ENCODE results near the gene PCCA.

Gene PCCA

GRCh38 chr13:100543872-100544602, 455.1 kb downstream of the PCCA start:
- Histone ChIP-seq H3K4me3 (no peak overlapping the region), H3K36me3 (peaks cover 0 to 4% (median 0%) of the 10 kb centered on the region in 3 donors), H3K9me3 (no peaks in the 10 kb centered on the region), H3K4me1 (peaks cover 0 to 14% (median 10%) of the 10 kb centered on the region in 4 donors), H3K27me3 (no peaks in the 10 kb centered on the region), H3K27ac (no peak overlapping the region)
- DNase-seq: peak in 1 of 2 donors; percentile 62
- intact Hi-C loops (cut with DNase I; ENCODE audit: low total_unique reads): no loop called here
- no peak for TF ChIP-seq CTCF (IDR thresholded peaks at IDR 0.05)

DNA sequence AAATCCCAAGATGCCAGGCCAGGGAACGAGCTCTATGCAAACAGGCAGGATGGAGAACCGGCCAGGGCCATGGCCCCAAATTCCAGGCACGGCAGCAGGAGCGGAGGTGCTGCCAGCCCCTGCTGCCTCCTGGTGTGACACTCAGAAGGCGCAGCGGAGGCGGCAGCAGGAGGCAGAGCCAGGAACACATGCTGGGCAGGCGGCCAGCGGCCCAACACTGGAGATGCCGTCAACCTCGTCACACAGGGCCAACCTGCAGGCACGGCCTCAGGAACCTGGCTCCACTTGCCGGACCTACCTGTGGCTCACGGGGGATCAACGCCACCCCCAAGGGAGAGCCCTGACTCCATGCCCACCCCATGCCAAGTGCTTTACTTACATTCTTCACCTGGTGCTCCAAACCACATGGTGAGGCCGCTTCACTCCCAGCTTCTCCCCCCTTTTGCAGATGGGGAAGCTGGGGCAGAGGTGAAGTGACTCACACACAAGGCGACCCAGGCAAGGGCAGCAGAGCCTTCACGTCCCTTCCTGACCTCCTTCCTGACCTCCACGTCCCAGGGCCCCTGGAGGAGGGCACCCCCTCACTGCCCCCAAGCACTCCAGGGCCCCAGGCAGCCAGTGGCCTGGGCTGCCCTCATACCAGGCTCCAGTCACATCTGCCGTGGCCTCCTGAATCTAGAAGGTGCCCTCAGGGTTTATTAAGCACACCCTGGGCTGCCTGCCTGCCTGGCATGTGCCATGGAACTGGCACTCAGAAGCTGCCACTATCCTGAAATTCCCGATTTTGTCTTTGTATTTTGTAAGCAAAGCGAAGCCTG, 456.2 kb downstream of the PCCA start:
- DNase-seq: peak in 1 of 2 donors; percentile 67

DNA sequence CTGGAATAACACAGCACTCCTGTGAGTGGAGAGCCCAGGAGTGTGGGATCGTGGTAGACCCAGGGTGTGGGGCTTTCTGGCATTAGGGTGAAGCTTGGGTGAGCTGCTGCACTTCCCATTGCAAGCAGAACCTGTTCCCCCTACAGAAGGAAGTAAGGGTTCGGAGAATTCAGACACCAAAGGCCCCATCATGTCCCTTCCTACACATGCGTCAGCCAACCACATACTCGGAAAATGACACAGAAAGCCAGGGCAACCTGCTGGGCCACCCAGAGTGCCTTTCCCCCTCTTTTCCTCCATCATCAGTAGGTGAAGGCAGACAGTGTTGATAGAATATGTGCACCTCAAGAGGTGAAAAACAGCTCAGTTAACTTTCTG, 456.8 kb downstream of the PCCA start:
- DNase-seq: no peak
- intact Hi-C loops (cut with DNase I; ENCODE audit: low total_unique reads): no loop called here
- Histone ChIP-seq H3K4me1 (peaks cover 0 to 14% (median 10%) of the 10 kb centered on the region in 4 donors), H3K27me3 (no peaks in the 10 kb centered on the region), H3K4me3 (no peak overlapping the region), H3K36me3 (no peaks in the 10 kb centered on the region), H3K9me3 (no peaks in the 10 kb centered on the region), H3K27ac (no peak overlapping the region)
- TF ChIP-seq CTCF (IDR thresholded peaks at IDR 0.05): no peak

More for the DNA sequence above, 456.2 kb downstream of the PCCA start:
- no peaks in the 10 kb centered on the region for H3K9me3 ChIP-seq
- intact Hi-C loops (cut with DNase I; ENCODE audit: low total_unique reads): no loop called here
- H3K27me3 ChIP-seq: no peaks in the 10 kb centered on the region
- no peak for TF ChIP-seq CTCF (IDR thresholded peaks at IDR 0.05)
- peaks cover 0 to 14% (median 10%) of the 10 kb centered on the region in 4 donors for H3K4me1 ChIP-seq
- H3K36me3 ChIP-seq: no peaks in the 10 kb centered on the region
- H3K4me3 ChIP-seq: no peak overlapping the region
- no peak overlapping the region for H3K27ac ChIP-seq

DNA sequence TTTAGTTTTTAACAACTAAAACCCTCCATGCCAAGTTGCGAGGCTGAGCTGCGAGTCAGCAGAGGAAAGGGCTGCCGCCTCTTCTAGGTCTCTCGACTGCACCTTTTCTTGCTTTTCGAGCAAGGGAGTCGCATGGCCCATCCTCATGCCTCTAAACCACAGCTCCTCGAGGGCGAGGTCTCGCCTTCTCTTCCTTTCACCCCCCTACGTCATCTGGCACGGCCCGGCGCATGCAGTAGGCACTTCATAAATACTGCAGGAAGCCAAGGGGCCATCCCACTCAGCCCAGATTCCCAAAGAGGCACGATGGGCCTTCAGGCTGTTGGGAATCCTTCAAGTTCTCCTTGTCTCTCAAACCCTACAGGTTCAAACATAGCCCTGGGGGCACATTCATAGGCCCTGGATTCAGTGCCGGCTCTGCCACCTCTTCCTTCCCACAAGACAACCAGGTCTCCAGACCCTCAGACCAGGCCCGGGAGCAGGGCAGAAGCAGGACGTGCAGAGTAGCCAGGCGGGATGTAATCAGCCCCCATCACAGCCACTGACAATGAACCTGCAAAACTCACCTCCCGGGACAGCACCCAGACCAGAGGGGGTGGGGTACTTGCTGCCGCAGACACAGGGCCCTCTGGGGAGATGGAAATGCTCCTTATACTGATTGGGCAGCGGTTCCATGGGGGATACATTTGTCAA, 458.0 kb downstream of the PCCA start:
- no peaks in the 10 kb centered on the region for H3K9me3 ChIP-seq
- no peak overlapping the region for H3K4me3 ChIP-seq
- H3K27ac ChIP-seq: peak overlapping the region in 1 of 2 donors; percentile 63
- intact Hi-C loops (cut with DNase I; ENCODE audit: low total_unique reads): no loop called here
- H3K4me1 ChIP-seq: peaks cover 0 to 14% (median 10%) of the 10 kb centered on the region in 4 donors
- H3K27me3 ChIP-seq: no peaks in the 10 kb centered on the region
- no peak for TF ChIP-seq CTCF (IDR thresholded peaks at IDR 0.05)
- no peaks in the 10 kb centered on the region for H3K36me3 ChIP-seq
- DNase-seq: peak in 1 of 2 donors; percentile 60

- peak overlapping the region; percentile 61 to 63 for H3K27ac ChIP-seq
- intact Hi-C loops (cut with DNase I; ENCODE audit: low total_unique reads): no loop called here
Observed at GRCh38 chr13:100547791-100548201, 458.9 kb downstream of the PCCA start.

More at GRCh38 chr13:100547791-100548201, 458.9 kb downstream of the PCCA start:
- H3K4me1 ChIP-seq: peaks cover 0 to 14% (median 10%) of the 10 kb centered on the region in 4 donors
- no peak overlapping the region for H3K4me3 ChIP-seq
- TF ChIP-seq CTCF (IDR thresholded peaks at IDR 0.05): no peak
- DNase-seq: peak in 1 of 2 donors; percentile 68
- no peaks in the 10 kb centered on the region for H3K36me3 ChIP-seq
- no peaks in the 10 kb centered on the region for H3K9me3 ChIP-seq
- no peaks in the 10 kb centered on the region for H3K27me3 ChIP-seq
